ENCODE data around the gene TMEM220.
"Not testable (repeated sequence)": the region's sequence is repeated elsewhere in the genome, so short reads cannot be mapped to it uniquely, and the experiment has no call there.

Gene TMEM220

DNA sequence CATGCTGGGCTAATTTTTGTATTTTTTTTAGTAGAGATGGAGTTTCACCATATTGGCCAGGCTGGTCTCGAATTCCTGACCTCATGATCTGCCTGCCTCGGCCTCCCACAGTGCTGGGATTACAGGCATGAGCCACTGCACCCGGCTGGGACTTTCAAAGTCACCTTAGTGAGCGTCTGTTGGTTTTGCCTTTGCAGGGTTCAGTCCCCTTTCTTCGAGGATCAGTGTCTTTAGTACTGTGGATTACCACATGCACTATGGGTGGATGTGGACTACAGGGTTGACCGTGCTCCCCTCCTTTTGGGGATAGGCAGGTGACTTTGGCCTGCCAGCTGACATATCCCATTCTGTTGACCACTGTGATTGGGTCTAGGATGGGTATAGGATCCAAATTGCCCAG lies 2.3 kb upstream of the TMEM220 start:
- peaks cover 0 to 18% (median 6%) of the 10 kb centered on the region in 4 experiments for H3K4me1 ChIP-seq (ENCODE audit: control extremely low read depth in 1 of 4, control insufficient read depth in 4 of 4, insufficient read depth in 4 of 4, low read length in 3 of 4)
- H3K27me3 ChIP-seq (replicated peaks in 2 of 5; ENCODE audit: control insufficient read depth in 4 of 5, insufficient read depth in 5 of 5, low read length in 4 of 5); H3K9me3 ChIP-seq (ENCODE audit: control extremely low read depth in 1 of 5, control insufficient read depth in 4 of 5, insufficient read depth in 2 of 5, low read depth in 1 of 5, low read length in 4 of 5); POLR2A ChIA-PET; H3K4me3 ChIP-seq (ENCODE audit: control insufficient read depth in 1 of 7, extremely low read depth in 1 of 7, insufficient read depth in 4 of 7, low read depth in 2 of 7, low read length in 6 of 7); DNase-seq; H3K27ac ChIP-seq (ENCODE audit: insufficient read depth in 1 of 2, low read depth in 1 of 2, low read length in 2 of 2, poor library complexity in 1 of 2, severe bottlenecking in 2 of 2); H3K36me3 ChIP-seq (ENCODE audit: control insufficient read depth in 4 of 4, insufficient read depth in 4 of 4, low read length in 3 of 4): not testable (repeated sequence)
- WGBS (ENCODE audit: insufficient coverage) = 81% methylated on average over 6 of the region's 6 CpGs
- CTCF ChIA-PET = interaction anchor here (0.8 to 2.0 kb wide), 2 partner anchors 23 to 32 kb away, joined by 3 to 5 read pairs; no protein-coding TSS in a partner anchor

DNA sequence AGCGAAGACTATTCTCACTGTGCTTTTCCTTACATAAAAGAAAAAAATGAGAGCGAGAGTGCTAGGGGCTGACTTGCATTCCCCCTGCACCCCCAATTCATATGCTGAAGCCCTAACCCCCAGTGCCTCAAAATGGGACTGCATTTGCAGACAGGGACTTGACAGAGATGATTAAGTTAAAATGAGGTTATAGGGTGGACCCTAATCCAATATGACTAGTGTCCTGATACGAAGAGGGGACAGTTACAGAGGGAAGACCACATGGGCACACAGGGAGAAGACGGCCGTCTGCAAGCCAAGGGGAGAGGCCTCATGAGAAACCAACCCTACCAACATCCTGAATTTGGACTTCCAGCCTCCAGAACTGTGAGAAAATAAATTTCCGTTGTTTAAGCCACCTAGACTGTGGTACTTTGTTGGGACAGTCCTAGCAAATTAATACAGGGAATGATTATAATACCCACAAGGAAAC lies 1.6 kb upstream of the TMEM220 start:
- CTCF ChIA-PET = interaction anchor here (2.0 kb wide), 1 partner anchor 23 kb away, joined by 5 read pairs; no protein-coding TSS in a partner anchor
- Histone ChIP-seq H3K4me1 (ENCODE audit: control extremely low read depth in 1 of 4, control insufficient read depth in 4 of 4, insufficient read depth in 4 of 4, low read length in 3 of 4) (peaks cover 0 to 17% (median 6%) of the 10 kb centered on the region in 4 experiments), H3K4me3 (ENCODE audit: control insufficient read depth in 1 of 7, extremely low read depth in 1 of 7, insufficient read depth in 4 of 7, low read depth in 2 of 7, low read length in 6 of 7) (no peak overlapping the region), H3K27me3 (replicated peaks in 2 of 5; ENCODE audit: control insufficient read depth in 4 of 5, insufficient read depth in 5 of 5, low read length in 4 of 5) (no peaks in the 10 kb centered on the region), H3K27ac (ENCODE audit: insufficient read depth in 1 of 2, low read depth in 1 of 2, low read length in 2 of 2, poor library complexity in 1 of 2, severe bottlenecking in 2 of 2) (no peak overlapping the region), H3K36me3 (ENCODE audit: control insufficient read depth in 4 of 4, insufficient read depth in 4 of 4, low read length in 3 of 4) (peaks cover 0 to 6% (median 1%) of the 10 kb centered on the region in 4 experiments), H3K9me3 (ENCODE audit: control extremely low read depth in 1 of 5, control insufficient read depth in 4 of 5, insufficient read depth in 2 of 5, low read depth in 1 of 5, low read length in 4 of 5) (no peaks in the 10 kb centered on the region)
- POLR2A ChIA-PET = no interaction called here
- 83% methylated on average over 2 of the region's 6 CpGs for WGBS (ENCODE audit: insufficient coverage)
- peak in 2 of 3 donors; percentile 19 to 38 for DNase-seq

DNA sequence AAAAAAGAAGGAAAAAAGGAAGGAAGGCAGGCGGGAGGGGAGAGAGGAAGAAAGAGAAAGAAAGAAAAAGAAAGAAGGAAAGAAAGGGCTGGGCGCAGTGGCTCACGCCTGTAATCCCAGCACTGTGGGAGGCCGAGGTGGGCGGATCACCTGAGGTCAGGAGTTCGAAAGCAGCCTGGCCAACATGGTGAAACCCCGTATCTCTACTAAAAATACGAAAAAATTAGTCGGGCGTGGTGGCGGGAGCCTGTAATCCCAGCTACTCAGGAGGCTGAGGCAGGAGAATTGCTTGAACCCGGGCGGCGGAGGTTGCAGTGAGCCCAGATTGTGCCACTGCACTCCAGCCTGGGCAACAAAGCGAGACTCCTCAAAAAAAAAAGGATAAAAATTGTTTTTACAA lies 424 bp upstream of the TMEM220 start:
- H3K4me3 ChIP-seq (ENCODE audit: control insufficient read depth in 1 of 7, extremely low read depth in 1 of 7, insufficient read depth in 4 of 7, low read depth in 2 of 7, low read length in 6 of 7) = peak overlapping the region; percentile 63 to 88 (median 83)
- 12% methylated on average over 13 of the region's 15 CpGs for WGBS (ENCODE audit: insufficient coverage)

DNA sequence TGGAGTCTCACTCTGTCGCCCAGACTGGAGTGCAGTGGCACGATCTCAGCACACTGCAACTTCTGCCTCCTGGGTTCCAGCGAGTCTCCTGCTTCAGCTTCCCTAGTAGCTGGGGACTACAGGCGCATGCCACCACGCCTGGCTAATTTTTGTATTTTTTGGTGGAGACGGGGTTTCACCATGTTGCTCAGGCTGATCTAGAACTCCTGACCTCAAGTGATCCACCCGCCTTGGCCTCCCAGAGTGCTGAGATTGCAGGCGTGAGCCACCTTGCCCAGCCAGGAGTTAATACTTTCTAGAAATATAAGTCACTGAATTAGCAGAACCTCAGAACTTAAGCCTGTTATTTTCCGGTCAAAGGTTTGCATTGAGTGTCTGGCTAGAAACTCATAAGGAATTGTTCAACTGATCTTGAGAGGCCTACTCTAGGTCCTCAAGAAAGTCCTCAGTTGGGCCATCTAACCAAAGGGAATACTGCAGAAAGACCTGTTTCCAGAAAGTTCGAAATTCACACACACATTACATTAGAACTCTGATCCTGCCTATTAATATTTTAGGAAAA lies 1.4 kb downstream of the TMEM220 start:
- Histone ChIP-seq H3K27ac (ENCODE audit: insufficient read depth in 1 of 2, low read depth in 1 of 2, low read length in 2 of 2, poor library complexity in 1 of 2, severe bottlenecking in 2 of 2) (peak overlapping the region in 1 of 2 experiments; percentile 79), H3K9me3 (ENCODE audit: control extremely low read depth in 1 of 5, control insufficient read depth in 4 of 5, insufficient read depth in 2 of 5, low read depth in 1 of 5, low read length in 4 of 5) (no peaks in the 10 kb centered on the region), H3K27me3 (replicated peaks in 2 of 5; ENCODE audit: control insufficient read depth in 4 of 5, insufficient read depth in 5 of 5, low read length in 4 of 5) (no peaks in the 10 kb centered on the region), H3K4me1 (ENCODE audit: control extremely low read depth in 1 of 4, control insufficient read depth in 4 of 4, insufficient read depth in 4 of 4, low read length in 3 of 4) (peaks cover 0 to 17% (median 6%) of the 10 kb centered on the region in 4 experiments), H3K4me3 (ENCODE audit: control insufficient read depth in 1 of 7, extremely low read depth in 1 of 7, insufficient read depth in 4 of 7, low read depth in 2 of 7, low read length in 6 of 7) (peak overlapping the region in 1 of 7 experiments; percentile 88), H3K36me3 (ENCODE audit: control insufficient read depth in 4 of 4, insufficient read depth in 4 of 4, low read length in 3 of 4) (peaks cover 0 to 32% (median 11%) of the 10 kb centered on the region in 4 experiments)
- 100% methylated on average over 6 of the region's 10 CpGs for WGBS (ENCODE audit: insufficient coverage)
- DNase-seq = no peak
- ChIA-PET POLR2A (no interaction called here), CTCF (interaction anchor here (1.0 to 1.6 kb wide), 4 partner anchors 8 to 116 kb away, joined by 3 to 4 read pairs (median 3); no protein-coding TSS in a partner anchor)

More for the DNA sequence above, 424 bp upstream of the TMEM220 start:
- DNase-seq = peak in 1 of 3 donors; percentile 31
- Histone ChIP-seq H3K4me1 (ENCODE audit: control extremely low read depth in 1 of 4, control insufficient read depth in 4 of 4, insufficient read depth in 4 of 4, low read length in 3 of 4) (peaks cover 0 to 17% (median 6%) of the 10 kb centered on the region in 4 experiments), H3K36me3 (ENCODE audit: control insufficient read depth in 4 of 4, insufficient read depth in 4 of 4, low read length in 3 of 4) (peaks cover 0 to 17% (median 6%) of the 10 kb centered on the region in 4 experiments), H3K27ac (ENCODE audit: insufficient read depth in 1 of 2, low read depth in 1 of 2, low read length in 2 of 2, poor library complexity in 1 of 2, severe bottlenecking in 2 of 2) (peak overlapping the region in 1 of 2 experiments; percentile 79)
- H3K9me3 ChIP-seq (ENCODE audit: control extremely low read depth in 1 of 5, control insufficient read depth in 4 of 5, insufficient read depth in 2 of 5, low read depth in 1 of 5, low read length in 4 of 5); POLR2A ChIA-PET; H3K27me3 ChIP-seq (replicated peaks in 2 of 5; ENCODE audit: control insufficient read depth in 4 of 5, insufficient read depth in 5 of 5, low read length in 4 of 5): not testable (repeated sequence)
- CTCF ChIA-PET = interaction anchor here (1.0 to 1.6 kb wide), 2 partner anchors 83 to 114 kb away, joined by 3 to 4 read pairs; no protein-coding TSS in a partner anchor

DNA sequence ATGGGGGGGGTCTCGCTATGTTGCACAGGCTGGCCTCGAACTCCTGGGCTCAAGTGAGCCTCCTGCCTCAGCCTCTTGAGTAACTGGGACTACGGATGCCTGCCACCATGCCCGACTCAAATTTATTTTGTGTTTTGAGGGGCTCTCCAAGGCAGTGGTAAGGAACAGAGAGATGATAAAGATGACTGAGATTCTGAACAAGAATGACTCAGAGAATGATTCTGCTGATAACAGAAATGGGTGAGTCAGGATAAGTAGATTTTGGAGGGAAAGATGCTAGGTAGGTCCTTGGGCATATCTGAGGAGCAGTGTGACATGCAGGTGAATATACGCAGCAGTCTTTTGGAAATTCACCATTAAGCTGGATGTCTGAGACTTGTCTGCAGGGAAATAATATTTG lies 2.6 kb downstream of the TMEM220 start:
- POLR2A ChIA-PET = interaction anchor here (0.6 kb wide), 1 partner anchor 85 kb away, joined by 3 read pairs; no protein-coding TSS in a partner anchor

DNA sequence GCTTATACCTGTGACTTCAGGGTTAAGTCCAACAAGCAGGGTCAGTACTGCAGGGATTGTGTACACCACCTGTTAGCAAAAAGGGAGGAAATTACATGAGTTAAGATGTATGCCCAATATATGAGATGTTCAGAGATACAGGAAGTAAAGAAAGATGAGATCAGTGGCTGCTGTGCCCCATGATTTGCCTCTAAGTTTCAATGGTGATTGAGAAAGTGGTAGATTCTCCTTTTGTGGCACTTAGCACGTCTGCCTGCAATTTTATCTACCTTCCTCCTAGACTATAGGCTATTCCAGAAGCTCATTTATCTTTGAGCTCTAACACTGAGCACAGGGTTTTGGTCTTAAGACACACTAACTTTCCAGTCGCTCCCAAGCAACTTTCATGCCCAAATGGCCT lies 3.6 kb downstream of the TMEM220 start:
- DNase-seq = no peak
- 50% methylated on average over 2 of the region's 2 CpGs for WGBS (ENCODE audit: insufficient coverage)
- Histone ChIP-seq H3K4me1 (ENCODE audit: control extremely low read depth in 1 of 4, control insufficient read depth in 4 of 4, insufficient read depth in 4 of 4, low read length in 3 of 4) (peaks cover 0 to 14% (median 6%) of the 10 kb centered on the region in 4 experiments), H3K9me3 (ENCODE audit: control extremely low read depth in 1 of 5, control insufficient read depth in 4 of 5, insufficient read depth in 2 of 5, low read depth in 1 of 5, low read length in 4 of 5) (no peaks in the 10 kb centered on the region), H3K27ac (ENCODE audit: insufficient read depth in 1 of 2, low read depth in 1 of 2, low read length in 2 of 2, poor library complexity in 1 of 2, severe bottlenecking in 2 of 2) (no peak overlapping the region), H3K36me3 (ENCODE audit: control insufficient read depth in 4 of 4, insufficient read depth in 4 of 4, low read length in 3 of 4) (peaks cover 2 to 43% (median 11%) of the 10 kb centered on the region in 4 experiments), H3K4me3 (ENCODE audit: control insufficient read depth in 1 of 7, extremely low read depth in 1 of 7, insufficient read depth in 4 of 7, low read depth in 2 of 7, low read length in 6 of 7) (no peak overlapping the region), H3K27me3 (replicated peaks in 2 of 5; ENCODE audit: control insufficient read depth in 4 of 5, insufficient read depth in 5 of 5, low read length in 4 of 5) (no peaks in the 10 kb centered on the region)
- CTCF ChIA-PET = interaction anchor here (0.8 to 1.0 kb wide), 2 partner anchors 41 to 109 kb away, joined by 3 read pairs; no protein-coding TSS in a partner anchor
- POLR2A ChIA-PET = no interaction called here

More for the DNA sequence above, 2.6 kb downstream of the TMEM220 start:
- Histone ChIP-seq H3K4me1 (ENCODE audit: control extremely low read depth in 1 of 4, control insufficient read depth in 4 of 4, insufficient read depth in 4 of 4, low read length in 3 of 4) (peaks cover 0 to 17% (median 6%) of the 10 kb centered on the region in 4 experiments), H3K9me3 (ENCODE audit: control extremely low read depth in 1 of 5, control insufficient read depth in 4 of 5, insufficient read depth in 2 of 5, low read depth in 1 of 5, low read length in 4 of 5) (no peaks in the 10 kb centered on the region), H3K27ac (ENCODE audit: insufficient read depth in 1 of 2, low read depth in 1 of 2, low read length in 2 of 2, poor library complexity in 1 of 2, severe bottlenecking in 2 of 2) (no peak overlapping the region), H3K27me3 (replicated peaks in 2 of 5; ENCODE audit: control insufficient read depth in 4 of 5, insufficient read depth in 5 of 5, low read length in 4 of 5) (no peaks in the 10 kb centered on the region), H3K4me3 (ENCODE audit: control insufficient read depth in 1 of 7, extremely low read depth in 1 of 7, insufficient read depth in 4 of 7, low read depth in 2 of 7, low read length in 6 of 7) (no peak overlapping the region), H3K36me3 (ENCODE audit: control insufficient read depth in 4 of 4, insufficient read depth in 4 of 4, low read length in 3 of 4) (peaks cover 2 to 43% (median 11%) of the 10 kb centered on the region in 4 experiments)
- CTCF ChIA-PET = interaction anchor here (1.0 to 1.4 kb wide), 2 partner anchors 9 to 27 kb away, joined by 3 to 4 read pairs; no protein-coding TSS in a partner anchor
- DNase-seq = no peak
- WGBS (ENCODE audit: insufficient coverage) = 78% methylated on average over 5 of the region's 5 CpGs

DNA sequence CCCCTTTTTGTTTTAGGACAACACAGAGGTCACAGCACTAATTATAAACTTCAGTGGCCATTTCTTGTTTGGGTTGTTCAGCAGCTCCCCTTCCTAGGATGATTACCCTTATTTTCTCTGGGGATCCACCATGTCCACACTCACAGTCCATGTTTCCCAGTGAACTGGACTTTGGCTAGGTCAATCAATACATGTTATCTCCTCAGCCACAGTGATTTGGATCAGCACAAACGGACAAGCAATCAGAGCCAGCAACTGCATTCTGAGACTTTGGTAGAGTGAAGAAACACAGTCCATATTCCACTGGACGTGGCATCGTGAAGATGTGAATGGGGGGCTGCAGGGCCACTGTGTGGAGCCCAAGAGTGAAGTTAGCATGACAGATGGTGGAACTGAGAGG lies 4.6 kb downstream of the TMEM220 start:
- 100% methylated on average over 2 of the region's 3 CpGs for WGBS (ENCODE audit: insufficient coverage)
- Histone ChIP-seq H3K4me1 (ENCODE audit: control extremely low read depth in 1 of 4, control insufficient read depth in 4 of 4, insufficient read depth in 4 of 4, low read length in 3 of 4) (peaks cover 0 to 8% (median 6%) of the 10 kb centered on the region in 4 experiments), H3K9me3 (ENCODE audit: control extremely low read depth in 1 of 5, control insufficient read depth in 4 of 5, insufficient read depth in 2 of 5, low read depth in 1 of 5, low read length in 4 of 5) (no peaks in the 10 kb centered on the region), H3K27ac (ENCODE audit: insufficient read depth in 1 of 2, low read depth in 1 of 2, low read length in 2 of 2, poor library complexity in 1 of 2, severe bottlenecking in 2 of 2) (no peak overlapping the region), H3K27me3 (replicated peaks in 2 of 5; ENCODE audit: control insufficient read depth in 4 of 5, insufficient read depth in 5 of 5, low read length in 4 of 5) (no peaks in the 10 kb centered on the region), H3K36me3 (ENCODE audit: control insufficient read depth in 4 of 4, insufficient read depth in 4 of 4, low read length in 3 of 4) (peaks cover 2 to 47% (median 12%) of the 10 kb centered on the region in 4 experiments), H3K4me3 (ENCODE audit: control insufficient read depth in 1 of 7, extremely low read depth in 1 of 7, insufficient read depth in 4 of 7, low read depth in 2 of 7, low read length in 6 of 7) (no peak overlapping the region)
- DNase-seq = no peak
- ChIA-PET CTCF (no interaction called here), POLR2A (no interaction called here)

Measured in common myeloid progenitor, CD34-positive (primary cell).